GM19193 (cell line): ENCODE measurements around the gene EXOC4.

Experiments
- POLR2A ChIP-seq: IDR thresholded peaks from 4 replicates; pipeline ENCODE4 v1.6.1; 2011; ENCODE audit not compliant: insufficient read depth, insufficient read length; ENCODE audit errors: extremely low read depth

EXOC4 gene

DNA sequence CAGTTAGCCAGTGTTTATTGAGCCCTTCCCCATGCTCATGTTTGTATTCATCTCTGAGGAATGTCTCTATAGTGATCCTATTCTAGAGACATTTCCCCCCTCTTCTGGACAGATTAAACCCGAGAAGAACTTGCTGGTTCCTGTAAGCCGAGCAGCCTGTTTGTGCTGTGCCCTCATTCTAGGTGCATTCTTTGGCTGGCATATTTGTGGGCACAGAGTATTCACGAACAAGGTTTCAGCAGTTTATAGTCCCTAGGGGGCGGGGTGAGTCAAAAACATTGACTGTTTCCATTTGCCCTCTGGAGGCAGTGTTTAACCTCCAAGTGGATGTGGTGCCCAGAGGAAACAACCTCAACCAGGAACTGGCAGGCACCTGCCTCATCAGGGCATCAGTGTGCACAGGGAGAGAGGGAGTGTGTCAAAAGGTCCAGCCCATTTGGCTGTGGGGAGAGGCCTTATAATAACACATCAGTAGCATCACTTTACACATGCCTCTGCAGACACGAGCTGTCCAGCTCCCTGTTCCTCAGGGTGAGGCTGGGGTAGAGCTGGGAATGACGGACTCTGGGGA, 600.9 kb downstream of the EXOC4 start:
- no peak for TF ChIP-seq POLR2A

DNA sequence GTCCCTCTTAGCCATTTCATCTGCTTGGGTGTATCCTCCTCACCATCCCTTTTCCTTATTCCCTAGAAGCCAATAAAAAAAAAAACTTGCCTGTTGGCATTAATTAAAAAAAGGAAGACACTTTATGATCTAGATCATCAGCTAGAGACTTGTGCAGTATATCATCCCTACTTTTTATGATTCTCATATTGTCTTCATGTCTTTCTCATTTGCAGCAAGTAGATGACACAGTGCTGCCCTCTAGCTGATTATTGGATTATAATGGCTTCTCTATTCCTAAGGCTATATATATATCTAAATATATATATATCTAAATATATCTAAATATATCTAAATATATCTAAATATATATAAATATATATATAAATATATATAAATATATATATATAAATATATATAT, 601.9 kb downstream of the EXOC4 start:
- TF ChIP-seq POLR2A = no peak

DNA sequence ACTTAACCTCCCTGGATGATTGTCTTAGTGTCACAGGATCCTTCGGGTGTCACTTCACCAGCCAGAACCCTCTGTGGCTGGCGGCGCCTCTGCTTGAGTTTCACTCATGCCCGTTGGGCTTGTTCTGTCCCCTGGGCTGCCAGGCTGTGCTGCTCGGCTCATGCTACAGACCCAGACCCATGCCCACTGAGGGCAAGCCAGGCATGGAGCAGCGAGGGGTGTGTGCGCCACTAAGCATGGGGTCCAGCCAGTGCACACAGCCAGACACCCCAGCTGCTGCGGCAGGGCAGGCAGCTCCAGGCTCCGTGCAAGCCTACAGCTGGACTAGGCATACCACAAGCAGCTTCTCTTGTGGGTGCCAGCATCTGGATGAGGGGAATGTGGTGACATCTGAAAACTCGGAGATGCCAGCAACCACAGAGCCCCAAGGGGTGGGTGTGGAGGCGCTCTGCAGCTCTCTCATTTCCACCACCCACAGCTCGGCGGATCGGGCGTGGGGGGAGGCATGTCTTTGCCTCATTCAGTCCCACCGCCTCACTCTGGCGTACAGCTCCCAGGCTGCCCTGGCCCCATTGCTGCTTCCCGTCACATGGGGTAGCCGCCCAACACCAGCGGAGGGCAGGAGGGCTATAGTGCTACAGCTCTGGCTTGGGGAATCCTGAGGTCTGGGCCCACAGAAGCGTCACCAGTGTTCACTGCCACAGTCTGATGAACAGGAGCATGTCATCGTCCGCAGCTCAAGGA, 604.7 kb downstream of the EXOC4 start:
- TF ChIP-seq POLR2A = no peak

DNA sequence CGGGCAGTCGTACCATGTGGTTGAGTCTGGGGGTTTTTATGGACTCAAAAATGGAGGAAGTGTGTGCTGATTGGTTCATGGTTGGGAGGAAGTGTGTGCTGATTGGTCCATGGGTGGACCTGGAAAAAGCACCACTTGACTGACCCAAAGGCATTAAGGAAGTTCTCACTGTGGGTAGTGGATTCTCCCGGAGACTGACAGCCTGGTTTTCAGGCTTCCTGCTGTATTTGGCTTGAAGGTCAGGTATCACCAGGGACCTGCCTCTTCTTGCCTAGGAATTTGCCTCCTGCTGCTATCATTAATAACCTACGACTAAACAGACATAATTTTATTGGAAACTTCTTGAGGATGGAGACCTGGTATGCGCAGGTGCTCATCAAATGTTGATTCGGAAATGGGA, 605.4 kb downstream of the EXOC4 start:
- TF ChIP-seq POLR2A = no peak

DNA sequence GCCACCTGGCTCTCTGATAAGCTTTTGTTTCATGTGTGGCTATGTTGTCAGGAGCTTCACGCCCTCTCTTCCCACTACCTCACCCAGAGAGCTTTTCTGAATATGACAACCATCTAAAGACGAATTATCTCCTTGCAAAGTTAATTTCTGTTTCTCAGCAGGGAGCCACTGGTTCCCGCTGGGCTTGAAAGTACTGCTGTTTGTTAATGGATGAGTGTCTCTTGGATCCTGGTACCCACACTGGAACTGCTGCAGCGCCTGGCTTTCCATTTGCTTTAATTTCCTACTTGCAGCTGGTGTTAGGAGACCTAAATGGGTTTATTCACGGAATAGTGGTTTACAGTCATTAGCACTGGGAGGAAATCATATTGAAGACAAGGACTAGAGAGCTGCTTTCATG, 606.4 kb downstream of the EXOC4 start:
- TF ChIP-seq POLR2A = no peak

DNA sequence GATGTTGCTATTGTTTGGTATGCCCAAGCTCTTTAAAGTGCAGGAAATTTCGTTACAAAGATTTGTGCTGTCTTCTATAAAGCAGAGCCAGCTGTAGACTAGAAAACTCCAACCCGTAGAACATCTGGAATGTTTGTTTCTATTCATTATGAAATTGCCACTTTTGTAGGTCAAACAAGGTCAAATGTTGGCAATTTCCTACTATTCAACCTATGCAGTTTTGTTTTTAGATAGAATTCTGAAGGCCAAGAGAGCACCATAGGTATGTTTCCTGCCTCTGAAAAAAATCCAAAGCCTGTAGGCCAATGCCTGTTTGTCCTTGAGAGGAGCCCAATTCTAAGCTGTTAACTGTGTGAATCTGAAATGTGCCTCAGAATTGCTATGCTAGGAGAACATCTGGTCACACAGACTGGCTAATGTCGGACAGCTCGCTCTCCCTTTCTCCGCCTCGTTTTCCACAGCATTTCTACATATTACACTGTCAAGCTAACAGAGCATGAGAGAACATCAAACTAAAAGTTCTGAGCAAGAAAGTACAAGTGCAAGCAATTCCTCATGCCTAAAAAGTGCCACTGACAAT, 607.1 kb downstream of the EXOC4 start:
- no peak for TF ChIP-seq POLR2A

DNA sequence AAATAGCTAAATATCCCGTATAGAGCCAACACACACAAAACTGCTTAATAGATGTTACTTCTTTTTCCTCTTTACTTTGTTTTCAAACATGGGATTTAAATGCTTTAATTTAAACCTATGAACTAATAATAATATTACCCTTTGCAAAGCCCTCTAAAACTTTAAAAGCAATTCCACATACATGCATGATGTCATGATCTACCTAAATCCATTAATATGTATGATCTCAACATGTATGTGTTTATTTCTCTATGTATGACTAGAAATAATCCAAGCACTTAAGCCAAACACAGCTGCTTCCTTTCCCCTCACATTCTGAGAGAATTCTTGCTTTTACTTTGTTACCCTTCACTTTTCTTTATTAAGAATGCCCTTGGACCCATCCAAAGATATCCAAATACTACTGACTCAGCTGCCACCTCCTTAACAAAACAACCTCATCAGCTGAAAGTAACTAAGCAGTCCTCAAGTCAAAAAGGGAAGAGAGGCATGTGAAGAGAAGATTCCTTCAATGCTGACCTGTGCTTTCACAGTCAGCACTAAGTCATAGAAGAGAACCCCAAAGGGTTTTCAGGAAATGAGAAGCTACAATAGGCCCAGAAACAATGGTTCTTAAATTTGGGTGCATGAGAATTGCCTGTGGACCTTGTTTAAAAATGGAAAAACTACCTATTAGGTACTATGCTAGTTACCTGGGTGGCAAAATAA, 607.9 kb downstream of the EXOC4 start:
- no peak for TF ChIP-seq POLR2A

DNA sequence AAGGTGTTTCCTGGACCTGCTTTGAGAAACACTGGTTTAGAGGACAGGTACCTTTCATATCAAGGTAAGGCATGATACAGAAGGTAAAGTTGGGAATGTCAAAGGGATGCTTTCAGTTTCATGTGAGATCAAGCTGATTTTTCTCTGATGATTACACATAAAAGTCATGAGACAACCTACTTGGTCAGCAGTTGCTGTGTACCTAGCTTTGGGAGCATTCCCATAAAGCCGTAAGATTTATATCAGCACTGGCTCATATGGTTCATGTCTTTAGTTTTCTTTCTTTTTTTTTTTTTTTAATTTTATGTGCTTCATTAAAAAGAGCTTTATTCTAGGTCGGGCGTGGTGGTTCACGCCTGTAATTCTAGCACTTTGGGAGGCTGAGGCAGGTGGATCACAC, 609.0 kb downstream of the EXOC4 start:
- no peak for TF ChIP-seq POLR2A

DNA sequence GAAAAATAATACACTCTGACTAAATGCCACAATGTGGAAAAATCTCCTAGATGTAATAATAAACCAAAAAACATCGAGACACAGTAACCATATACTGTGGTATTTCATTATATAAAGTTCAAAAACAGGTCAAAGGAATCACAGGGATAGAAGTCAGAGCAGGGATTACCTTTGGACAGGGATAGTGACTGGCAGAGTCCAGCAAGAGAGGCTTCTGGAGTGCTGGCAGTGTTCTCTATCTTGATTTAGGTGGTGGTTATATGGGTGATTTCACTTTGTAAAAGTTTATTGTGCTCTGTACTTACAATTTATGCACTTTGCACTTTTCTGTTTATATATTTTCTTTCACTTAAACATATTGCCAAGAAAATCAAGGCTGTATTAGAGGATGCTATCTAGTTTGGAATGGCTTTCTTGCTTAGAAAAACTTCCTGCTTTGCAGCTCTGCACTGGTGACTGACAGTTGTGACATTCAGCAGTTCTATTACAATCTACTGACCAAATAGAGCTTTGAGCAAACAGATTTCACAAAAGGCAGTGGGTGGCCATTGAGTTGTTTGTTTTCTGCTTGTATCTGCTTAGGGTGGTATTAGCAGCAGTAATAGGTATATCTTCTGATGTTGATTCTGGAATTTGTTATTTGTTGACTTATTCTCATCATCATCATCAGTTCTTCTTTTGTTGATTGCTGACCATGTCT, 610.6 kb downstream of the EXOC4 start:
- no peak for TF ChIP-seq POLR2A

DNA sequence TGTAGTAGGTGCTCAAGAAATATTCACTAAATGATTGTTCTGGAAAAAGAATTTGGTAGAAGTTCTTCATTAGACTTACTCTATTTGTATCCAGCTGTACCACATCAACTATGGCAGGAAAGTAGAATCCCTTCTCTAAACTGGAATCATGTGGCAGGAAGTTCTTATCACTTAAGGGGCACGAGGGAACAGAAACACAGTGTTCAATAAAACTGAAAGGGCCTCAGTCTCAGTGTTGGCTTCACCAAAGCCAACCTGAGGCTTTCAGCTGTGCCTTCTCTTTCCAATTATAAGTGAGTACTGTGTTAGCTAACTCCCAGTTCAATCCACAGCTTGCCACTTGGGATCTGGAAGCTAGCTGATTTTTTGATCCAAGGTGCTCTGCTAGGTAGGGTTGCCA, 616.7 kb downstream of the EXOC4 start:
- TF ChIP-seq POLR2A = no peak

DNA sequence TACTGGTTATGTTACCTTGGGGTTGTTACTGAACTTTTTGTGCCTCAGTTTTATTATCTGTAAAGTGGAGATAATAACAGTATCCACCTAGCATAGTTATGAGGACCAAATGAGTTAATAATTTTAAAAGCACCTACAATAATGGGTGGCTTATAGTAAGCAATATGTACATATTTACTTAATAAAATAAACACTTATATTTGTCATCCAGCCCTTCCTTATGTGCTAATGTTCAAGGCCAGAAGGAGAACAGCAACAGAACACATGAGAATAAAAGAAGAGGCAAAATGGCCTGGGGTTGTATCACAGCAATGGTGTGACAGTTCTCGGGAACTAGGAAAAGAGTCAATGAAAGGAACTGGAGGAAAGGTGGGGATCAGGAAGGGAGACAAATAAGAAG, 618.9 kb downstream of the EXOC4 start:
- no peak for TF ChIP-seq POLR2A

DNA sequence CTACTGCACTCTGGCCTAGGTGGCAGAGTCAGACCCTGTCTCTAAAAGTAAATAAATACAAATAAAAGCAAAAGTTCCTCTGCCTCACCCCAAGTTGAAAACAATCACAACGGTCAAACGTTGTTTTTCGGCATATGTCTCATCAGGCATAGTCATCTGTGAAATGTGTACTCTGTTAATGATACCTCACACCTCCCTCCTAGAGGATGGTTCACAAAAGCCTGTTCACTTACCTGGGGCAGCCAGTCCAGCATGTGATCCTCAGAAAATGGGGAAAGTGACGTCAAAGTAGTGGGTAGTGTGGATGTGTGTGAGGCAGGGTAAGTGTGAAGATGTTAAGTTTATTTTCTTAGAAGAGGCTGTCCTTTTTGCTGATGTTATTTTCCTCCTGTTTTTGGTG, 620.3 kb downstream of the EXOC4 start:
- TF ChIP-seq POLR2A = no peak

DNA sequence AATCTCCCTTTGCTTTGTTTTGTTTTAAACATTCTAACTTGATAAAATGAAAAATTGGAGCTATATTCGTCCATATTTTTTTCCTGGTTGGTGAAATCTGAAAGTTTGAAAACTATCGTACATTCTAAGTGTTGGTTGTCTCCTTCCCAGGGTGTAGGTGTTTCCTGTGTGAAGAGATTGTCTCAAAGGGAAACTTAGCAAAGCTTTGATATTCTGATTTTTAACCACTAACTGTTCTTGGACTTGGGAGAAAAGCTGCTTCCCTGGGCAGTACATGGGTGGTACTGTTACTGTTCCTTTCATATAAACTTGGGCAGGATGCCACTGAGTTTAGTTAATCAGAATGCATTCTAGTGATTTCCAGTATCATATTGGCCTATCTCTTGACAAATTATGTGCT, 620.8 kb downstream of the EXOC4 start:
- no peak for TF ChIP-seq POLR2A

DNA sequence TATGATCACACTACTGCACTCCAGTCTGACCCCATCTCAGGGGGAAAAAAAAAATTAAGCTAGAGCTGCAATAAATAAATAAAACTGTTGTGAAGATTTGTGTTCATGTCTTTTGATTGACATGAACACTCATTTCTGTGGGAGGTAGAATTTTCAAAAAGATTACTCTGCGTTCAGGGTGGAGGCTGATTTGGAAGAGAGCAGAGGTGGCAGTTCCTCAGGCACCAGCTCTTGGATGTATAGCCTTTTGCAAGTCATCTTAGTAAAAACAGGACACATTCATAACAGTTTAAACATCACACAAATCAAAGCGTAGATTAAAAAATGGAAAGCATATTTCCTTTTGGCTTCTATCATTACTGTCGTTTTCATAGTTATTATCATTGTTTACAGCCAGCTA, 630.7 kb downstream of the EXOC4 start:
- TF ChIP-seq POLR2A = no peak

DNA sequence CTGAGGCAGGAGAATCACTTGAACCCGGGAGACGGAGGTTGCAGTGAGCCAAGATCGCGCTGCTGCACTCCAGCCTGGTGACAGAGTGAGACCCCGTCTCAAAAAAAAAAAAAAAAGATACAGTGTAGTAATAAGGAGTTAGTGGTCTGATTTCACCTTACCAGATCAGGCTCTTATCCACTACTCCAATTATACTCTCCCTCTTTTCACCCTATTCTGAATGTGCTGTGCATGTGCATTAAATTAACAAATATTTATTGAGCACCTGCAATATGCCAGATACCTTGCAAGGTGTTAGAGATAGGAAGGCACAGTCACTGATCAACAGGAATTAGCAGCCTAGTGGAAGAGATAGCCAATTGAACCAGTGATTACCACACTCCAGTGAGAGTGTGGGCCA, 632.3 kb downstream of the EXOC4 start:
- no peak for TF ChIP-seq POLR2A
